ENCODE data around the gene C17orf107. TPM values are rescaled to one million over a fixed set of nuclear protein-coding genes. Genes with fewer than 3 reads are reported as not detected.

Gene C17orf107
- polyA plus RNA-seq, 1 donor (not counting 4 experiments of a cell fraction or from before 2014, with no cell fraction given) = 0.33 TPM

GRCh38 chr17:4884489-4884888, 14.8 kb upstream of the C17orf107 start:
- H4K20me1 ChIP-seq (ENCODE audit: control insufficient read depth, extremely low read depth, insufficient read depth, low read length) = no peaks in the 10 kb centered on the region
- dilution Hi-C loops (cut with MboI; ENCODE audit: extremely low pct_ligation_motif_present, low sequenced_read_pairs) = no loop called here
- H3K9me3 ChIP-seq (ENCODE audit: control insufficient read depth, low read depth, low read length) = no peaks in the 10 kb centered on the region
- no peak overlapping the region for H3K4me2 ChIP-seq (ENCODE audit: control insufficient read depth, extremely low read depth, insufficient read depth, low read depth, low read length)
- peaks cover 24% of the 10 kb centered on the region for H3K79me2 ChIP-seq (ENCODE audit: control insufficient read depth, insufficient read depth, low read length)
- H3K4me1 ChIP-seq (ENCODE audit: control insufficient read depth, extremely low read depth, insufficient read depth, low read length) = peaks cover 13% of the 10 kb centered on the region
- no peak overlapping the region for H3K4me3 ChIP-seq (ENCODE audit: control insufficient read depth in 2 of 3, extremely low read depth in 1 of 3, insufficient read depth in 2 of 3, low read depth in 1 of 3, low read length in 3 of 3)
- H3K36me3 ChIP-seq (ENCODE audit: control insufficient read depth in 2 of 2, extremely low read depth in 1 of 2, insufficient read depth in 2 of 2, low read length in 2 of 2) = peaks cover 57 to 60% of the 10 kb centered on the region in 2 experiments
- TF ChIP-seq EZH2 (IDR thresholded peaks at IDR 0.05; ENCODE audit: low read length) (no peak), CTCF (optimal IDR thresholded peaks at IDR 0.05 in 1 of 3, IDR thresholded peaks at IDR 0.05 in 1 of 3, conservative IDR thresholded peaks at IDR 0.05 in 1 of 3; ENCODE audit: extremely low read depth in 1 of 3, insufficient read depth in 2 of 3, low read length in 3 of 3) (no peak)
- H3K9me1 ChIP-seq (ENCODE audit: control insufficient read depth, extremely low read depth, insufficient read depth, low read length) = no peaks in the 10 kb centered on the region
- no peaks in the 10 kb centered on the region for H3K27me3 ChIP-seq (ENCODE audit: control insufficient read depth, extremely low read depth, insufficient read depth, low read length)
- no peak overlapping the region for H3K9ac ChIP-seq (ENCODE audit: control insufficient read depth, extremely low read depth, insufficient read depth, low read length)
- no peak for FAIRE-seq
- H2AFZ ChIP-seq (ENCODE audit: control insufficient read depth, low read length) = no peak overlapping the region
- no peak for DNase-seq (ENCODE audit: low read depth, low spot score)
- no peak overlapping the region for H3K27ac ChIP-seq (ENCODE audit: control insufficient read depth, insufficient read depth, low read length)

- Histone ChIP-seq H3K27me3 (ENCODE audit: control insufficient read depth, extremely low read depth, insufficient read depth, low read length) (no peaks in the 10 kb centered on the region), H3K9me3 (ENCODE audit: control insufficient read depth, low read depth, low read length) (no peaks in the 10 kb centered on the region), H3K4me2 (ENCODE audit: control insufficient read depth, extremely low read depth, insufficient read depth, low read depth, low read length) (no peak overlapping the region), H3K36me3 (ENCODE audit: control insufficient read depth in 2 of 2, extremely low read depth in 1 of 2, insufficient read depth in 2 of 2, low read length in 2 of 2) (peaks cover 58 to 60% of the 10 kb centered on the region in 2 experiments), H3K9ac (ENCODE audit: control insufficient read depth, extremely low read depth, insufficient read depth, low read length) (no peak overlapping the region), H4K20me1 (ENCODE audit: control insufficient read depth, extremely low read depth, insufficient read depth, low read length) (no peaks in the 10 kb centered on the region), H3K4me3 (ENCODE audit: control insufficient read depth in 2 of 3, extremely low read depth in 1 of 3, insufficient read depth in 2 of 3, low read depth in 1 of 3, low read length in 3 of 3) (no peak overlapping the region), H3K27ac (ENCODE audit: control insufficient read depth, insufficient read depth, low read length) (no peak overlapping the region), H3K4me1 (ENCODE audit: control insufficient read depth, extremely low read depth, insufficient read depth, low read length) (peaks cover under 1% of the 10 kb centered on the region), H3K79me2 (ENCODE audit: control insufficient read depth, insufficient read depth, low read length) (peaks cover 21% of the 10 kb centered on the region), H3K9me1 (ENCODE audit: control insufficient read depth, extremely low read depth, insufficient read depth, low read length) (no peaks in the 10 kb centered on the region), H2AFZ (ENCODE audit: control insufficient read depth, low read length) (no peak overlapping the region)
- no peak for FAIRE-seq
- DNase-seq (ENCODE audit: low read depth, low spot score) = no peak
- dilution Hi-C loops (cut with MboI; ENCODE audit: extremely low pct_ligation_motif_present, low sequenced_read_pairs) = no loop called here
- TF ChIP-seq CTCF (optimal IDR thresholded peaks at IDR 0.05 in 1 of 3, IDR thresholded peaks at IDR 0.05 in 1 of 3, conservative IDR thresholded peaks at IDR 0.05 in 1 of 3; ENCODE audit: extremely low read depth in 1 of 3, insufficient read depth in 2 of 3, low read length in 3 of 3) = no peak
- no peak for TF ChIP-seq EZH2 (IDR thresholded peaks at IDR 0.05; ENCODE audit: low read length)
These were observed 12.5 kb upstream of the C17orf107 start for GRCh38 chr17:4886830-4887229.

Data from keratinocyte (primary cell).